IMR-90 (cell line): ENCODE data around the gene CELA3B. TPM values are rescaled to one million over a fixed set of nuclear protein-coding genes. Genes with fewer than 3 reads are reported as not detected.
"Not testable (repeated sequence)": the region's sequence is repeated elsewhere in the genome, so short reads cannot be mapped to it uniquely, and the experiment has no call there.

Experiments used
- ATAC-seq: fragments of 200-7000 bp; cut with Tn5 transposase; 2 replicates; pipeline ENCODE4 v1.9.1; 2020; ENCODE audit warnings: low read depth, mild to moderate bottlenecking, moderate library complexity
- BruUV-seq: library from RNA; stranded (reverse); fragments of 400-500 nt; replicated peaks from 2 replicates; lab custom pipeline; 2021; lab: Mats Ljungman, UMichigan
- CTCF ChIA-PET: fragments of 300-600 bp; formaldehyde crosslinking; extraction: SDS; loops from one replicate; lab custom pipeline; 2021; ENCODE audit warnings: antibody characterized with exemption; lab: Yijun Ruan, JAX
- POLR2A ChIA-PET: fragments of 300-600 bp; sonication (Branson Sonifier 250); formaldehyde crosslinking; loops from one replicate; lab custom pipeline; 2022; ENCODE audit warnings: antibody characterized with exemption; ENCODE audit not compliant: unreplicated experiment; lab: Charles Lee
- DNase-seq: peaks from one replicate; pipeline ENCODE4 v3.0.0; 2013
- H2AFZ ChIP-seq: replicated peaks from 2 replicates; pipeline ENCODE3; 2013; ENCODE audit warnings: low read length, mild to moderate bottlenecking; ENCODE audit not compliant: poor library complexity
- H2AK5ac ChIP-seq: 2 replicates; pipeline ENCODE4 v1.6.1; 2013; ENCODE audit warnings: low read depth, low read length, inconsistent platforms
- H2AK9ac ChIP-seq: replicated peaks from 2 replicates; pipeline ENCODE3; 2013; ENCODE audit warnings: mild to moderate bottlenecking, low read depth, low read length, moderate library complexity; ENCODE audit not compliant: poor library complexity
- H2BK120ac ChIP-seq: 2 replicates; pipeline ENCODE4 v1.6.1; 2013; ENCODE audit warnings: low read depth, low read length, inconsistent platforms
- H2BK15ac ChIP-seq: 3 replicates; pipeline ENCODE4 v1.6.1; 2013; ENCODE audit warnings: low read depth, low read length, inconsistent platforms
- H2BK20ac ChIP-seq: 2 replicates; pipeline ENCODE4 v1.6.1; 2013; ENCODE audit warnings: low read depth, mild to moderate bottlenecking, inconsistent platforms, low read length, moderate library complexity
- H2BK5ac ChIP-seq: 2 replicates; pipeline ENCODE4 v1.6.1; 2013; ENCODE audit warnings: mild to moderate bottlenecking, low read depth, low read length, inconsistent platforms; ENCODE audit not compliant: poor library complexity, severe bottlenecking
- H3K14ac ChIP-seq: replicated peaks from 2 replicates; pipeline ENCODE4 v1.6.1; 2013; ENCODE audit warnings: low read depth, low read length, inconsistent platforms
- H3K18ac ChIP-seq: 2 replicates; pipeline ENCODE4 v1.6.1; 2013; ENCODE audit warnings: low read depth, low read length, control low read depth
- H3K23ac ChIP-seq: 2 replicates; pipeline ENCODE4 v1.6.1; 2013; ENCODE audit warnings: low read depth, low read length, inconsistent platforms
- H3K27ac ChIP-seq: 2 replicates; pipeline ENCODE4 v1.5.1; 2013; ENCODE audit warnings: mild to moderate bottlenecking, control low read depth, low read length; ENCODE audit not compliant: insufficient read depth
- H3K27me3 ChIP-seq: 2 replicates; pipeline ENCODE4 v1.6.1; 2013; ENCODE audit warnings: low read length; ENCODE audit not compliant: control insufficient read depth, insufficient read depth
- H3K36me3 ChIP-seq: 2 replicates; pipeline ENCODE4 v1.6.1; 2013; ENCODE audit warnings: low read length, mixed read lengths; ENCODE audit not compliant: control insufficient read depth, insufficient read depth
- H3K4ac ChIP-seq: 2 replicates; pipeline ENCODE4 v1.6.1; 2013; ENCODE audit warnings: low read depth, low read length, inconsistent platforms
- H3K4me1 ChIP-seq: 2 replicates; pipeline ENCODE4 v1.6.1; 2013; ENCODE audit warnings: low read length, mixed read lengths; ENCODE audit not compliant: control insufficient read depth, insufficient read depth
- H3K4me2 ChIP-seq: 2 replicates; pipeline ENCODE4 v1.6.1; 2013; ENCODE audit warnings: low read depth, mild to moderate bottlenecking, control low read depth, low read length, moderate library complexity
- H3K4me3 ChIP-seq: 2 replicates; pipeline ENCODE4 v1.5.1; 2013; ENCODE audit warnings: low read depth, mild to moderate bottlenecking, control low read depth, low read length, moderate library complexity; ENCODE audit not compliant: insufficient read depth
- H3K56ac ChIP-seq: 2 replicates; pipeline ENCODE4 v1.6.1; 2013; ENCODE audit warnings: low read length, inconsistent platforms; ENCODE audit not compliant: insufficient read depth; ENCODE audit errors: extremely low read depth
- H3K79me1 ChIP-seq, 2 experiments: 2 replicates each; pipeline ENCODE4 v1.6.1; 2013; ENCODE audit warnings: low read length in 2 of 2, inconsistent platforms in 1 of 2, low read depth in 1 of 2
- H3K9ac ChIP-seq: 2 replicates; pipeline ENCODE4 v1.6.1; 2013; ENCODE audit warnings: low read depth, low read length, control low read depth
- H3K9me1 ChIP-seq: 2 replicates; pipeline ENCODE4 v1.6.1; 2013; ENCODE audit warnings: low read length, inconsistent platforms; ENCODE audit not compliant: insufficient read depth
- H3K9me3 ChIP-seq: 2 replicates; pipeline ENCODE4 v1.6.1; 2013; ENCODE audit warnings: low read length; ENCODE audit not compliant: control insufficient read depth, insufficient read depth
- H4K20me1 ChIP-seq: 2 replicates; pipeline ENCODE4 v1.6.1; 2013; ENCODE audit warnings: low read length, inconsistent platforms; ENCODE audit not compliant: insufficient read depth
- H4K5ac ChIP-seq: 2 replicates; pipeline ENCODE4 v1.6.1; 2013; ENCODE audit warnings: mild to moderate bottlenecking, low read depth, low read length, control low read depth
- H4K8ac ChIP-seq, 2 experiments: 2 replicates each; pipeline ENCODE4 v1.6.1; 2013; ENCODE audit warnings: low read depth in 2 of 2, low read length in 2 of 2, control low read depth in 1 of 2, inconsistent platforms in 1 of 2
- H4K91ac ChIP-seq: 2 replicates; pipeline ENCODE4 v1.6.1; 2013; ENCODE audit warnings: low read depth, low read length, inconsistent platforms; ENCODE audit not compliant: insufficient read depth
- CTCF ChIP-seq: conservative IDR thresholded peaks from 2 replicates; pipeline ENCODE4 v1.5.1; 2012; ENCODE audit warnings: mild to moderate bottlenecking, low read depth, low read length, improper control_type of control experiment
- RAD21 ChIP-seq: IDR thresholded peaks from 2 replicates; pipeline ENCODE4 v1.6.1; 2012; ENCODE audit warnings: low read length, improper control_type of control experiment
- WGBS, 2 experiments: methylation state at CpG; one replicate each; pipeline versions ENCODE4 v1.1.5 to v1.1.7; 2013; ENCODE audit warnings: missing lambda C conversion rate in 2 of 2; ENCODE audit not compliant: insufficient read length in 1 of 2; ENCODE audit errors: extremely low coverage in 2 of 2; 5-methylcytosine and 5-hydroxymethylcytosine counted together
- dilution Hi-C: fragments of 300-500 bp; cut with HindIII; formaldehyde crosslinking; loops from one replicate; pipeline ENCODE4 v1.14.3; 2018; ENCODE audit warnings: low sequenced_read_pairs; ENCODE audit not compliant: unreplicated experiment
- in situ Hi-C: fragments of 300-500 bp; cut with MboI; formaldehyde crosslinking; loops from 3 replicates; pipeline ENCODE4 v1.14.3; 2019; ENCODE audit warnings: low sequenced_read_pairs, inconsistent platforms, mixed read lengths
- intact Hi-C: fragments of 100-400 bp; cut with micrococcal nuclease; formaldehyde crosslinking; loops from 2 replicates; pipeline ENCODE4 v1.10.0; 2022
- polyA plus RNA-seq, 3 experiments: library from polyadenylated mRNA; depleted of rRNA; stranded (reverse); fragments of >200 nt; gene quantifications; 2 replicates each; pipeline ENCODE4 v1.2.3, GENCODE V29; 2012; ENCODE audit warnings: low replicate concordance in 1 of 3
- total RNA-seq: library from RNA; depleted of rRNA; stranded (reverse); fragments of >200 nt; gene quantifications from 2 replicates; pipeline ENCODE4 v1.2.3, GENCODE V29; 2012

CELA3B gene
- total and polyA plus RNA-seq, 2 of the 4 experiments (the other 2 are of a cell fraction): not detected

DNA sequence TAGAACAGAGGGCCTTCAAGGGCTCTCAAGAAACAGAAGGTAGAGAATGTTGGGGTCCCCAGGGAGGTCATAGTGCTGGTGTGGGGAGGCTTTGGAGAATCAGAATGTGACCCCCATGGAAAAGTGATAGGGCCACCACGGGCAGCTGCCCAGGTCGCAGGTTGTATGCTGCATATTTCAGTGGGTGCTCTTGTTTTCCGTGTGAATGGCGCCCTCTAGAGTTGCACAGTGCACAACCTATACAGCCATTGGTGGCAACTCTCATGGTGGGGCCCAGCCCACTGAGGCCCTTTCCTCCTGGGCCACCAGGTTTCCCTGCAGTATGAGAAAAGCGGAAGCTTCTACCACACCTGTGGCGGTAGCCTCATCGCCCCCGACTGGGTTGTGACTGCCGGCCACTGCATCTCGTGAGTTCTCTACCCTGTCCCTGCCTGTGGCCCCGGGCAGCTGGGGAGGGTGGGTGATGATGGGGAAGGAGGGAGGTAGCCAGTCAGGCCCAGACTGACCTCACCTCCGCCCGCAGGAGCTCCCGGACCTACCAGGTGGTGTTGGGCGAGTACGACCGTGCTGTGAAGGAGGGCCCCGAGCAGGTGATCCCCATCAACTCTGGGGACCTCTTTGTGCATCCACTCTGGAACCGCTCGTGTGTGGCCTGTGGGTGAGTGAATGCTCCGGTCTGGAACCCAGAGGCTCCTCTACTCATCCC lies 3.8 kb downstream of the CELA3B start:
- H2BK20ac ChIP-seq, H2BK120ac ChIP-seq, H3K4me2 ChIP-seq, H4K20me1 ChIP-seq, H3K27me3 ChIP-seq, H3K4ac ChIP-seq, H3K18ac ChIP-seq, H2BK5ac ChIP-seq, BruUV-seq, H4K91ac ChIP-seq, CTCF ChIA-PET, H3K27ac ChIP-seq, H3K4me1 ChIP-seq, H3K4me3 ChIP-seq, H4K8ac ChIP-seq, H4K5ac ChIP-seq, H2AFZ ChIP-seq, H2AK9ac ChIP-seq, H3K56ac ChIP-seq, H3K14ac ChIP-seq, dilution Hi-C loops, H3K23ac ChIP-seq, H3K79me1 ChIP-seq, H2BK15ac ChIP-seq, H2AK5ac ChIP-seq, intact Hi-C loops, H3K9ac ChIP-seq, H3K9me1 ChIP-seq, in situ Hi-C loops, H3K9me3 ChIP-seq, H3K36me3 ChIP-seq: not testable (repeated sequence)
- DNase-seq (peak; percentile 11), ATAC-seq (peak; percentile 67)
- TF ChIP-seq RAD21: peak; percentile 26; the same call in 1 of the 2 replicates
- TF ChIP-seq CTCF: 0 out of 2 replicates have a peak, but pooled peaks have one; percentile 19
- POLR2A ChIA-PET: interaction anchor here (0.6 kb wide), 1 partner anchor 1296 kb away, joined by 3 read pairs; no protein-coding TSS in a partner anchor
- no CpG with 5 or more reads among the region's 21 CpGs for WGBS, 2 experiments

DNA sequence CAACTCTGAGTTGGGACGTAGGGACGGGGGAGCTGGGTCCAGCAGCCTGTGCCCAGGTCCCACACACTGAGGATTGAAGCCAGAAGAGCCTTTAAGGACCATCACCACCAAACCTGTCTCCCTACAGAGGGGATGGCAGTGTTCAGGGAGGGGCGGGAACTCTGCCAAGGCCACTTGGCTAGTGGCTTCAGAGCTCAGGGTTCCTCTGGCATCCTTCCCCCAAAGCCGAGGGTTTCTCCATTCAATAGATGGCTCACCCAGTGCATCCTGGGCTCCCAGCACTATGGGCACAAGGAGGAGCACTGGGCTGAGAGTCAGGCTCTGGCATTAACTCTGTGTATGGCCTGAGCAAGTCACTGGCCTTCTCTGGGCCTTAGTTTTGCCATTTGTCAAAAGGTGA lies 4.4 kb downstream of the CELA3B start:
- BruUV-seq, H3K9me1 ChIP-seq, H2BK15ac ChIP-seq, H4K91ac ChIP-seq, H2BK5ac ChIP-seq, H3K27ac ChIP-seq, H2AK9ac ChIP-seq, H3K4me3 ChIP-seq, H3K9me3 ChIP-seq, H3K4ac ChIP-seq, H3K14ac ChIP-seq, H2BK20ac ChIP-seq, H3K23ac ChIP-seq, H4K8ac ChIP-seq, H3K18ac ChIP-seq, ATAC-seq, H2AFZ ChIP-seq, dilution Hi-C loops, CTCF ChIA-PET, H4K5ac ChIP-seq, POLR2A ChIA-PET, H3K9ac ChIP-seq, H3K4me2 ChIP-seq, H2AK5ac ChIP-seq, H2BK120ac ChIP-seq, H3K4me1 ChIP-seq, H3K56ac ChIP-seq, H4K20me1 ChIP-seq, H3K79me1 ChIP-seq, intact Hi-C loops, H3K36me3 ChIP-seq, H3K27me3 ChIP-seq, in situ Hi-C loops, DNase-seq: not testable (repeated sequence)
- no CpG with 5 or more reads among the region's 4 CpGs for WGBS, 2 experiments
